Measurements from ENCODE around the gene CLSTN1.
A peak's percentile ranks its signal among the peaks of the same experiment; 100 is the strongest.

Gene CLSTN1

DNA sequence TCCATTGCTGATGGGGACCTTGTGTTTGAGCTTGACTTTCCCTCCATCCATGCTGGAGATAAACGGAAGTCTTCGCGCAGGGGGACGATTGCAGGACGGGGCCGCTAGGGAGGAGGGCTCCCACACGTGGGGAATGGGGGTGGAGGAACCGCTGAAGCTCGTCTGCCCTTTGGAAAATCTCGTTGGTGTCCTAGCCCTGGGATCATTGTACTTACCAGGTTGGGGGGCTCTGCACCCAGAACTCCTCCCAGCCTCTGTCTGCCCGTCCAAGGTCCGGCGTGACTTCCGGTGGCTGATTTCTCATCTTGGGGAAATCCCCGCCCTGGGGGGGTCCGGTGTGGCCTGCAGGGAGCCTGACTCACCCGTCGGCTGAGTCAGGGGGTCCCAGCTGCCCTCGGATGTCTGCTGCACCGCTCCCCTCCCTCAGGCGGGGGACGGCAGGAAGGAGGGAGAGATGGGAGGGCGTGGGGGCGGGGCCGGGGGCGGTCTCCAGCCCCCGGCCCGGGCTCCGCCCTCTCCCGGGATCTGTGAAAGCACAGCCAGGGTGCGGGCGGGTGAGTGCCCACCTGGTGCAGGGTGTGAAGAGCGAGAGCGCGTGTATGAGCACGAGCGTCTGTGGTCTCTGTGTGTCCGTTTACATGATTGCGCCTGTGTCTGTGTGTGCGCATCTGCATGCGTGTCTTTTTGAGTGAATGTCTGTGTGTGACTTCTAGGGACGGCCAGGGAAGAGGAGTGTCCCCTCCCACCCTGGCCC is 136.5 kb downstream of the CLSTN1 start:
- no peak overlapping the region for H3K4ac ChIP-seq (ENCODE audit: low read length)

DNA sequence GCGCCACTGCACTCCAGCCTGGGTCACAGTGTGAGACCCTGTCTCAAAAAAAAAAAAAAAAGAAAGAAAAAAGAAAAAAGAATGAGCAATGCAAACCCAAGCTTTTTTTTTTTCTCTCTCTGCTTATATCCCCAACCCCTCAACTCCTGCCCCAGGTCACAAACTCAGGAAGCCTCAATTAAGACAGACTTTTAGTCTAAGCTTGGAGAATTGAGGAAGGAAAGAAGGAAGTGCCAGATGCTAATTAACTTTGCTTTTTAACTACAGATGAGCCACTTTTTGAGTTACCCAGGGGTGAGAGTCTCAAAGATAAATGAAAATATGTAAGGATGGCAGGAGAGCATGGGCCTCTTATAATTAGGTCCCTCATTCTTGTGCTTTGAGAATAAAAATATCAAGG is 139.0 kb downstream of the CLSTN1 start:
- Histone ChIP-seq H3K9me3 (replicated peaks in 1 of 2; ENCODE audit: control insufficient read depth in 2 of 2, insufficient read depth in 1 of 2, low read depth in 1 of 2, low read length in 2 of 2) (no peaks in the 10 kb centered on the region), H2AFZ (ENCODE audit: low read length) (no peak overlapping the region), H3K18ac (ENCODE audit: low read length) (no peak overlapping the region), H2BK15ac (ENCODE audit: low read length) (no peak overlapping the region), H3K27me3 (ENCODE audit: control insufficient read depth in 3 of 3, insufficient read depth in 3 of 3, low read depth in 1 of 3, low read length in 3 of 3) (peaks cover 0 to 30% (median 24%) of the 10 kb centered on the region in 3 experiments), H3K23ac (ENCODE audit: low read depth, low read length, poor library complexity) (no peak overlapping the region), H3K9ac (ENCODE audit: low read depth, low read length, poor library complexity) (no peak overlapping the region), H3K4ac (ENCODE audit: low read length) (no peak overlapping the region), H3K36me3 (replicated peaks in 1 of 2; ENCODE audit: control insufficient read depth in 2 of 2, insufficient read depth in 2 of 2, low read length in 2 of 2) (no peaks in the 10 kb centered on the region), H4K8ac (ENCODE audit: low read depth, low read length) (no peak overlapping the region), H2BK5ac (ENCODE audit: low read length) (no peak overlapping the region), H2BK12ac (ENCODE audit: low read length) (no peak overlapping the region), H2BK120ac (ENCODE audit: low read depth, low read length) (no peak overlapping the region), H3K4me1 (ENCODE audit: control insufficient read depth in 2 of 2, insufficient read depth in 1 of 2, low read depth in 1 of 2, low read length in 2 of 2) (peaks cover 7% of the 10 kb centered on the region in 2 donors), H3K14ac (ENCODE audit: low read length) (no peak overlapping the region), H3K27ac (replicated peaks; ENCODE audit: low read length) (no peak overlapping the region), H4K91ac (ENCODE audit: low read depth, low read length, poor library complexity) (no peak overlapping the region), H3K4me2 (ENCODE audit: insufficient read depth, low read length, poor library complexity, severe bottlenecking) (no peak overlapping the region), H3K4me3 (ENCODE audit: low read length in 2 of 2) (no peak overlapping the region), H2AK5ac (ENCODE audit: low read depth, low read length) (no peak overlapping the region), H3K79me1 (ENCODE audit: low read depth, low read length) (no peaks in the 10 kb centered on the region)
- no peak for DNase-seq (ENCODE audit: low spot score)
- WGBS, 2 donors (ENCODE audit: extremely low coverage in 2 of 2, insufficient read length in 2 of 2, insufficient replicate concordance in 1 of 2), result no CpG with 5 or more reads among the region's 1 CpG

More for the DNA sequence above, 136.5 kb downstream of the CLSTN1 start:
- H2BK15ac ChIP-seq (ENCODE audit: low read length), result peak overlapping the region; percentile 11
- H3K4me3 ChIP-seq (ENCODE audit: low read length in 2 of 2), result peak overlapping the region; percentile 43 to 85
- H2BK120ac ChIP-seq (ENCODE audit: low read depth, low read length), result no peak overlapping the region
- no peak overlapping the region for H4K91ac ChIP-seq (ENCODE audit: low read depth, low read length, poor library complexity)
- no peak overlapping the region for H2BK12ac ChIP-seq (ENCODE audit: low read length)
- no peaks in the 10 kb centered on the region for H3K79me1 ChIP-seq (ENCODE audit: low read depth, low read length)
- H3K36me3 ChIP-seq (replicated peaks in 1 of 2; ENCODE audit: control insufficient read depth in 2 of 2, insufficient read depth in 2 of 2, low read length in 2 of 2), result no peaks in the 10 kb centered on the region
- no peaks in the 10 kb centered on the region for H3K9me3 ChIP-seq (replicated peaks in 1 of 2; ENCODE audit: control insufficient read depth in 2 of 2, insufficient read depth in 1 of 2, low read depth in 1 of 2, low read length in 2 of 2)
- H3K27me3 ChIP-seq (ENCODE audit: control insufficient read depth in 3 of 3, insufficient read depth in 3 of 3, low read depth in 1 of 3, low read length in 3 of 3), result peaks cover 0 to 54% (median 35%) of the 10 kb centered on the region in 3 experiments
- no CpG with 5 or more reads among the region's 42 CpGs for WGBS, 2 donors (ENCODE audit: extremely low coverage in 2 of 2, insufficient read length in 2 of 2, insufficient replicate concordance in 1 of 2)
- peak overlapping the region; percentile 94 for H2AFZ ChIP-seq (ENCODE audit: low read length)
- H3K18ac ChIP-seq (ENCODE audit: low read length), result peak overlapping the region; percentile 94
- H3K4me2 ChIP-seq (ENCODE audit: insufficient read depth, low read length, poor library complexity, severe bottlenecking), result peak overlapping the region; percentile 95
- peak; percentile 66 for DNase-seq (ENCODE audit: low spot score)
- peak overlapping the region; percentile 48 for H2BK5ac ChIP-seq (ENCODE audit: low read length)
- H3K14ac ChIP-seq (ENCODE audit: low read length), result no peak overlapping the region
- H2AK5ac ChIP-seq (ENCODE audit: low read depth, low read length), result no peak overlapping the region
- peaks cover 9 to 10% of the 10 kb centered on the region in 2 donors for H3K4me1 ChIP-seq (ENCODE audit: control insufficient read depth in 2 of 2, insufficient read depth in 1 of 2, low read depth in 1 of 2, low read length in 2 of 2)
- H3K23ac ChIP-seq (ENCODE audit: low read depth, low read length, poor library complexity), result peak overlapping the region; percentile 85
- no peak overlapping the region for H4K8ac ChIP-seq (ENCODE audit: low read depth, low read length)
- peak overlapping the region; percentile 75 for H3K9ac ChIP-seq (ENCODE audit: low read depth, low read length, poor library complexity)
- H3K27ac ChIP-seq (replicated peaks; ENCODE audit: low read length), result no peak overlapping the region

DNA sequence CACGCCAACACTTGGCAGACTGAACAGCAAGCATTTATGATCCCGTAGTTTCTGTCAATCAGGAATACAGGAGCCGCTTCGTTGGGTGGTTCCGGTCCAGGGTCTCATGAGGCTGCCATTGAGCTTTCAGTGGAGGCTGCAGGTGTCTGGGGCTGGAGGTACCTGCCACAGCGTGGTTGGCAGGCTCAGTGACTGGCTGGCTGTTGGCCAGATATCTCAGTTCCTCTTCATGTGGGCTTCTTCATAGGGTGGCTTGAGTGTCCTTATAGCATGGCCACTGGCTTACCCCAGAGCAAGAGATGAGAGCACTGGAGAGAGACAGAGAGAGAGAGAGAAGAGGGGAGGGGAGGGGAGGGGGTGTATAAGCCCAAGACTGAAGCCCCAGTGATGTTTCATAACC is 142.9 kb downstream of the CLSTN1 start:
- no peak overlapping the region for H2AK5ac ChIP-seq (ENCODE audit: low read depth, low read length)
- H3K4ac ChIP-seq (ENCODE audit: low read length), result no peak overlapping the region
- no peaks in the 10 kb centered on the region for H3K79me1 ChIP-seq (ENCODE audit: low read depth, low read length)
- H3K9me3 ChIP-seq (replicated peaks in 1 of 2; ENCODE audit: control insufficient read depth in 2 of 2, insufficient read depth in 1 of 2, low read depth in 1 of 2, low read length in 2 of 2), result peaks cover 0 to 2% of the 10 kb centered on the region in 2 donors
- no peak overlapping the region for H3K14ac ChIP-seq (ENCODE audit: low read length)
- no peak overlapping the region for H3K9ac ChIP-seq (ENCODE audit: low read depth, low read length, poor library complexity)
- no peak overlapping the region for H2BK12ac ChIP-seq (ENCODE audit: low read length)
- no peak overlapping the region for H3K27ac ChIP-seq (replicated peaks; ENCODE audit: low read length)
- H3K4me3 ChIP-seq (ENCODE audit: low read length in 2 of 2), result no peak overlapping the region
- peak overlapping the region; percentile 26 for H4K8ac ChIP-seq (ENCODE audit: low read depth, low read length)
- no peak overlapping the region for H2AFZ ChIP-seq (ENCODE audit: low read length)
- no peak overlapping the region for H2BK5ac ChIP-seq (ENCODE audit: low read length)
- no peak for DNase-seq (ENCODE audit: low spot score)
- H4K91ac ChIP-seq (ENCODE audit: low read depth, low read length, poor library complexity), result no peak overlapping the region
- H3K18ac ChIP-seq (ENCODE audit: low read length), result peak overlapping the region; percentile 69
- no peak overlapping the region for H3K4me2 ChIP-seq (ENCODE audit: insufficient read depth, low read length, poor library complexity, severe bottlenecking)
- H3K4me1 ChIP-seq (ENCODE audit: control insufficient read depth in 2 of 2, insufficient read depth in 1 of 2, low read depth in 1 of 2, low read length in 2 of 2), result no peaks in the 10 kb centered on the region
- H3K23ac ChIP-seq (ENCODE audit: low read depth, low read length, poor library complexity), result no peak overlapping the region
- no peak overlapping the region for H2BK120ac ChIP-seq (ENCODE audit: low read depth, low read length)
- no CpG with 5 or more reads among the region's 6 CpGs for WGBS, 2 donors (ENCODE audit: extremely low coverage in 2 of 2, insufficient read length in 2 of 2, insufficient replicate concordance in 1 of 2)
- peaks cover 0 to 2% (median 0%) of the 10 kb centered on the region in 3 experiments for H3K27me3 ChIP-seq (ENCODE audit: control insufficient read depth in 3 of 3, insufficient read depth in 3 of 3, low read depth in 1 of 3, low read length in 3 of 3)
- no peak overlapping the region for H2BK15ac ChIP-seq (ENCODE audit: low read length)
- no peaks in the 10 kb centered on the region for H3K36me3 ChIP-seq (replicated peaks in 1 of 2; ENCODE audit: control insufficient read depth in 2 of 2, insufficient read depth in 2 of 2, low read length in 2 of 2)

- no peak overlapping the region for H4K91ac ChIP-seq (ENCODE audit: low read depth, low read length, poor library complexity)
- no peaks in the 10 kb centered on the region for H3K36me3 ChIP-seq (replicated peaks in 1 of 2; ENCODE audit: control insufficient read depth in 2 of 2, insufficient read depth in 2 of 2, low read length in 2 of 2)
- H3K14ac ChIP-seq (ENCODE audit: low read length), result no peak overlapping the region
- H2AK5ac ChIP-seq (ENCODE audit: low read depth, low read length), result no peak overlapping the region
- no peak overlapping the region for H2BK15ac ChIP-seq (ENCODE audit: low read length)
- H3K4ac ChIP-seq (ENCODE audit: low read length), result no peak overlapping the region
- H3K9me3 ChIP-seq (replicated peaks in 1 of 2; ENCODE audit: control insufficient read depth in 2 of 2, insufficient read depth in 1 of 2, low read depth in 1 of 2, low read length in 2 of 2), result peaks cover 0 to 2% of the 10 kb centered on the region in 2 donors
- H3K4me3 ChIP-seq (ENCODE audit: low read length in 2 of 2), result no peak overlapping the region
- H3K27me3 ChIP-seq (ENCODE audit: control insufficient read depth in 3 of 3, insufficient read depth in 3 of 3, low read depth in 1 of 3, low read length in 3 of 3), result no peaks in the 10 kb centered on the region
- H3K23ac ChIP-seq (ENCODE audit: low read depth, low read length, poor library complexity), result no peak overlapping the region
- H3K79me1 ChIP-seq (ENCODE audit: low read depth, low read length), result no peaks in the 10 kb centered on the region
- H3K27ac ChIP-seq (replicated peaks; ENCODE audit: low read length), result no peak overlapping the region
- DNase-seq (ENCODE audit: low spot score), result no peak
- no peak overlapping the region for H2BK120ac ChIP-seq (ENCODE audit: low read depth, low read length)
- no peak overlapping the region for H4K8ac ChIP-seq (ENCODE audit: low read depth, low read length)
- no peak overlapping the region for H2AFZ ChIP-seq (ENCODE audit: low read length)
- WGBS, 2 donors (ENCODE audit: extremely low coverage in 2 of 2, insufficient read length in 2 of 2, insufficient replicate concordance in 1 of 2), result no CpG with 5 or more reads among the region's 2 CpGs
- H3K18ac ChIP-seq (ENCODE audit: low read length), result no peak overlapping the region
- H2BK5ac ChIP-seq (ENCODE audit: low read length), result no peak overlapping the region
- H3K4me2 ChIP-seq (ENCODE audit: insufficient read depth, low read length, poor library complexity, severe bottlenecking), result no peak overlapping the region
- no peaks in the 10 kb centered on the region for H3K4me1 ChIP-seq (ENCODE audit: control insufficient read depth in 2 of 2, insufficient read depth in 1 of 2, low read depth in 1 of 2, low read length in 2 of 2)
- no peak overlapping the region for H3K9ac ChIP-seq (ENCODE audit: low read depth, low read length, poor library complexity)
- H2BK12ac ChIP-seq (ENCODE audit: low read length), result no peak overlapping the region
Observed at GRCh38 chr1:9680091-9680490, 143.7 kb downstream of the CLSTN1 start.

Measured in neuronal stem cell (in vitro differentiated cells).